ENCODE data around the gene FGGY.

The FGGY gene

GRCh38 chr1:59443310-59443709 lies 146.4 kb downstream of the FGGY start:
- H3K4me3 ChIP-seq (ENCODE audit: low read depth, low read length) = no peak overlapping the region
- no peak for DNase-seq
- peaks cover 10% of the 10 kb centered on the region; the same call in 1 of the 2 replicates for H3K4me1 ChIP-seq
- TF ChIP-seq CTCF (IDR thresholded peaks at IDR 0.05; ENCODE audit: low read depth, low read length) = no peak
- no peaks in the 10 kb centered on the region for H3K27me3 ChIP-seq
- H3K36me3 ChIP-seq = no peaks in the 10 kb centered on the region
- no peaks in the 10 kb centered on the region for H3K9me3 ChIP-seq

- no peak for TF ChIP-seq CTCF (IDR thresholded peaks at IDR 0.05; ENCODE audit: low read depth, low read length)
- no peaks in the 10 kb centered on the region for H3K27me3 ChIP-seq
- H3K4me3 ChIP-seq (ENCODE audit: low read depth, low read length) = no peak overlapping the region
- H3K36me3 ChIP-seq = no peaks in the 10 kb centered on the region
- no peak for DNase-seq
- no peaks in the 10 kb centered on the region for H3K9me3 ChIP-seq
- peaks cover 10% of the 10 kb centered on the region; the same call in 1 of the 2 replicates for H3K4me1 ChIP-seq
Observed at GRCh38 chr1:59444520-59444919, 147.6 kb downstream of the FGGY start.

GRCh38 chr1:59445040-59445439 lies 148.1 kb downstream of the FGGY start:
- Histone ChIP-seq H3K4me3 (ENCODE audit: low read depth, low read length) (no peak overlapping the region), H3K36me3 (no peaks in the 10 kb centered on the region), H3K4me1 (peaks cover 10% of the 10 kb centered on the region; the same call in 1 of the 2 replicates), H3K9me3 (no peaks in the 10 kb centered on the region), H3K27me3 (no peaks in the 10 kb centered on the region)
- DNase-seq = no peak
- no peak for TF ChIP-seq CTCF (IDR thresholded peaks at IDR 0.05; ENCODE audit: low read depth, low read length)

- H3K4me1 ChIP-seq = peaks cover 10% of the 10 kb centered on the region; the same call in 1 of the 2 replicates
- peak overlapping the region; percentile 23 for H3K4me3 ChIP-seq (ENCODE audit: low read depth, low read length)
- peak; percentile 64 for DNase-seq
- H3K36me3 ChIP-seq = no peaks in the 10 kb centered on the region
- no peaks in the 10 kb centered on the region for H3K9me3 ChIP-seq
- H3K27me3 ChIP-seq = no peaks in the 10 kb centered on the region
- no peak for TF ChIP-seq CTCF (IDR thresholded peaks at IDR 0.05; ENCODE audit: low read depth, low read length)
Observed at GRCh38 chr1:59446257-59446901, 149.5 kb downstream of the FGGY start.

GRCh38 chr1:59452026-59452425 lies 155.1 kb downstream of the FGGY start:
- no peaks in the 10 kb centered on the region for H3K9me3 ChIP-seq
- no peak for TF ChIP-seq CTCF (IDR thresholded peaks at IDR 0.05; ENCODE audit: low read depth, low read length)
- no peaks in the 10 kb centered on the region for H3K36me3 ChIP-seq
- DNase-seq = no peak
- peaks cover 10% of the 10 kb centered on the region; the same call in 1 of the 2 replicates for H3K4me1 ChIP-seq
- no peaks in the 10 kb centered on the region for H3K27me3 ChIP-seq
- H3K4me3 ChIP-seq (ENCODE audit: low read depth, low read length) = no peak overlapping the region

- H3K9me3 ChIP-seq = no peaks in the 10 kb centered on the region
- no peak for TF ChIP-seq CTCF (IDR thresholded peaks at IDR 0.05; ENCODE audit: low read depth, low read length)
- DNase-seq = no peak
Observed at GRCh38 chr1:59452559-59452958, 155.7 kb downstream of the FGGY start.

More at GRCh38 chr1:59452559-59452958, 155.7 kb downstream of the FGGY start:
- Histone ChIP-seq H3K4me1 (peaks cover 7% of the 10 kb centered on the region; the same call in 1 of the 2 replicates), H3K36me3 (no peaks in the 10 kb centered on the region), H3K4me3 (ENCODE audit: low read depth, low read length) (no peak overlapping the region), H3K27me3 (no peaks in the 10 kb centered on the region)
